ENCODE measurements around the gene SEM1.

DNA sequence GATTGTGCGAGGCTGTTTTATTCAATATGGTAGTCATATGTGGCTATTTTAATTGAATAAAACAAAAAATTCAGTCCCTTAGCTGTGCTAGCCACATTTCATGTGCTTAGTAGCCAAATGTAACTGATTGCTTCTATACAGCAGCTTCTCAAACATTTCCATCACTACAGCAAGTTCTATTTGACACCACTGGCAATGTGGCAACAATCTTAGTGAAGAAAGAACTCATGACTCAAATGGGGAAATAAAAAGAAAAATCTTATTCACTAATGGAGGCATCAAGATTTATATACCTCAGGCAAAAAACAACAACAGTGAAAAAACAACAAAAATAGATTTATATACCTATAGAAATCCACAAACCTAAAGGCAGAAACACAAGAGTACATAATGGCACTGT, 17.9 kb downstream of the SEM1 start:
- TF ChIP-seq POLR2A (IDR thresholded peaks at IDR 0.05) = no peak
- TF ChIP-seq, protein P1, sequence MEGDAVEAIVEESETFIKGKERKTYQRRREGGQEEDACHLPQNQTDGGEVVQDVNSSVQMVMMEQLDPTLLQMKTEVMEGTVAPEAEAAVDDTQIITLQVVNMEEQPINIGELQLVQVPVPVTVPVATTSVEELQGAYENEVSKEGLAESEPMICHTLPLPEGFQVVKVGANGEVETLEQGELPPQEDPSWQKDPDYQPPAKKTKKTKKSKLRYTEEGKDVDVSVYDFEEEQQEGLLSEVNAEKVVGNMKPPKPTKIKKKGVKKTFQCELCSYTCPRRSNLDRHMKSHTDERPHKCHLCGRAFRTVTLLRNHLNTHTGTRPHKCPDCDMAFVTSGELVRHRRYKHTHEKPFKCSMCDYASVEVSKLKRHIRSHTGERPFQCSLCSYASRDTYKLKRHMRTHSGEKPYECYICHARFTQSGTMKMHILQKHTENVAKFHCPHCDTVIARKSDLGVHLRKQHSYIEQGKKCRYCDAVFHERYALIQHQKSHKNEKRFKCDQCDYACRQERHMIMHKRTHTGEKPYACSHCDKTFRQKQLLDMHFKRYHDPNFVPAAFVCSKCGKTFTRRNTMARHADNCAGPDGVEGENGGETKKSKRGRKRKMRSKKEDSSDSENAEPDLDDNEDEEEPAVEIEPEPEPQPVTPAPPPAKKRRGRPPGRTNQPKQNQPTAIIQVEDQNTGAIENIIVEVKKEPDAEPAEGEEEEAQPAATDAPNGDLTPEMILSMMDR (IDR thresholded peaks at IDR 0.05) = no peak

Measured in uterus (tissue), 2 donors.